ENCODE measurements around the gene ZSWIM3. TPM values are rescaled to one million over a fixed set of nuclear protein-coding genes. Genes with fewer than 3 reads are reported as not detected.

The ZSWIM3 gene
- total and polyA plus RNA-seq, 2 of the 8 experiments (the other 6 are each of a cell fraction or from before 2014, with no cell fraction given) = 5.5 to 6.9 TPM

GRCh38 chr20:45913116-45913515 lies 55.7 kb downstream of the ZSWIM3 start:
- ChIA-PET POLR2A (ENCODE audit: partially characterized antibody) (interaction anchor here (1.1 to 5.8 kb wide), 3 partner anchors 14 to 24 kb away, joined by 8 to 65 read pairs (median 50); partner anchors contain the start of gene PCIF1), CTCF (ENCODE audit: partially characterized antibody) (no interaction called here)
- no peak overlapping the region for H3K4ac ChIP-seq (replicated peaks; ENCODE audit: insufficient read length, low read depth, low read length)
- H3K14ac ChIP-seq (ENCODE audit: insufficient read length) = no peak overlapping the region
- 0 out of 4 replicates have a peak, but pooled peaks cover 0 to 3% of the 10 kb centered on the region in 2 experiments for H3K79me2 ChIP-seq (ENCODE audit: control insufficient read depth in 1 of 2, insufficient read depth in 2 of 2, low read length in 2 of 2)
- H2BK12ac ChIP-seq (ENCODE audit: low read depth, low read length) = no peak overlapping the region; the same call in 1 of the 2 replicates
- H3K4me3 ChIP-seq (ENCODE audit: extremely low read depth in 1 of 4, insufficient read depth in 2 of 4, low read depth in 3 of 4, low read length in 4 of 4) = no peak overlapping the region
- no peak overlapping the region for H3K56ac ChIP-seq (replicated peaks; ENCODE audit: insufficient read length, low read depth, low read length)
- H3K4me2 ChIP-seq (ENCODE audit: insufficient read depth in 1 of 2, low read depth in 2 of 2, low read length in 2 of 2) = peak overlapping the region in 1 of 2 experiments; percentile 90; a peak in 1 of 4 replicates
- DNase-seq (ENCODE audit: low read depth in 1 of 2, low spot score in 2 of 2) = no peak
- H4K91ac ChIP-seq (replicated peaks; ENCODE audit: insufficient read length, low read length) = no peak overlapping the region
- no peak overlapping the region for H3K18ac ChIP-seq (ENCODE audit: extremely low read depth, low read length)
- H3K9ac ChIP-seq (replicated peaks in 1 of 4; ENCODE audit: extremely low read depth in 1 of 4, low read depth in 3 of 4, low read length in 3 of 4) = no peak overlapping the region
- H3K9me3 ChIP-seq (ENCODE audit: insufficient read depth in 2 of 2, low read depth in 1 of 2, low read length in 1 of 2) = no peaks in the 10 kb centered on the region
- no peak overlapping the region for H3K27ac ChIP-seq (ENCODE audit: low read depth, low read length)
- no peak overlapping the region for H2BK15ac ChIP-seq (ENCODE audit: low read length)
- H3K23ac ChIP-seq (ENCODE audit: insufficient read length) = no peak overlapping the region
- 87% methylated on average over 5 of the region's 5 CpGs; no CpG with 5 or more reads in 1 of the 2 experiments for WGBS, 2 experiments (ENCODE audit: extremely low coverage in 1 of 2, insufficient coverage in 1 of 2, insufficient read length in 1 of 2, insufficient replicate concordance in 2 of 2, low coverage in 1 of 2, low lambda C conversion rate in 2 of 2, missing lambda C conversion rate in 1 of 2)
- H4K8ac ChIP-seq (ENCODE audit: extremely low read depth, insufficient read depth, low read length) = no peak overlapping the region
- peaks cover 11% of the 10 kb centered on the region; the same call in 1 of the 2 replicates for H3K23me2 ChIP-seq (ENCODE audit: low read depth, low read length)
- no peaks in the 10 kb centered on the region for H3K79me1 ChIP-seq (ENCODE audit: low read depth, low read length)
- H3K4me1 ChIP-seq (replicated peaks in 1 of 4; ENCODE audit: control insufficient read depth in 3 of 4, insufficient read depth in 4 of 4, low read length in 3 of 4) = peaks cover 0 to 2% (median 0%) of the 10 kb centered on the region in 4 experiments; a peak in 3 of 7 replicates
- H3K36me3 ChIP-seq (ENCODE audit: control insufficient read depth in 2 of 4, insufficient read depth in 4 of 4, low read length in 3 of 4) = peaks cover 0 to 10% (median 4%) of the 10 kb centered on the region in 4 experiments; a peak in 4 of 8 replicates
- no peak overlapping the region; the same call in 1 of the 2 replicates for H2BK5ac ChIP-seq (ENCODE audit: low read depth, low read length)
- no peak for FAIRE-seq
- TF ChIP-seq USF2 (IDR thresholded peaks at IDR 0.05; ENCODE audit: low read length) = no peak
- TF ChIP-seq CBX8 (IDR thresholded peaks at IDR 0.05; ENCODE audit: borderline replicate concordance, low read depth, low read length) = no peak
- TF ChIP-seq CHD2 (IDR thresholded peaks at IDR 0.05; ENCODE audit: low read length) = no peak
- no peak for TF ChIP-seq NRF1 (IDR thresholded peaks at IDR 0.05; ENCODE audit: low read depth, low read length)
- TF ChIP-seq TAF1 (IDR thresholded peaks at IDR 0.05; ENCODE audit: low read depth, low read length) = no peak
- no peak for TF ChIP-seq JUN (IDR thresholded peaks at IDR 0.05; ENCODE audit: low read depth, low read length)
- no peak overlapping the region for H2BK120ac ChIP-seq (replicated peaks; ENCODE audit: low read depth, low read length)
- peaks cover 2 to 9% of the 10 kb centered on the region in 2 experiments for H4K20me1 ChIP-seq (replicated peaks in 1 of 2; ENCODE audit: control insufficient read depth in 1 of 2, insufficient read depth in 2 of 2, low read length in 2 of 2)
- no peak overlapping the region for H2AFZ ChIP-seq (ENCODE audit: low read length)
- H3K27me3 ChIP-seq (replicated peaks in 1 of 4; ENCODE audit: control insufficient read depth in 3 of 4, extremely low read depth in 1 of 4, insufficient read depth in 3 of 4, low read length in 3 of 4) = no peaks in the 10 kb centered on the region
- H4K5ac ChIP-seq (ENCODE audit: insufficient read length, low read depth, low read length) = no peak overlapping the region
- no peak overlapping the region for H2AK5ac ChIP-seq (ENCODE audit: low read depth, low read length)
- no peak overlapping the region for H2BK20ac ChIP-seq (ENCODE audit: low read length)
